Measurements from ENCODE around the gene OR1J1.
A peak's percentile ranks its signal among the peaks of the same experiment; 100 is the strongest.

Gene OR1J1

GRCh38 chr9:122466456-122466855, 11.3 kb downstream of the OR1J1 start:
- no peak overlapping the region for H3K27ac ChIP-seq
- TF ChIP-seq CTCF (conservative IDR thresholded peaks at IDR 0.05), result no peak
- TF ChIP-seq ZFX (IDR thresholded peaks at IDR 0.05), result no peak

- H3K27ac ChIP-seq, result peak overlapping the region; percentile 30
- TF ChIP-seq CTCF (conservative IDR thresholded peaks at IDR 0.05) (peak; percentile 91), ZFX (IDR thresholded peaks at IDR 0.05) (no peak)
These were observed 12.8 kb downstream of the OR1J1 start for GRCh38 chr9:122464633-122465567.

GRCh38 chr9:122463828-122464632, 13.7 kb downstream of the OR1J1 start:
- TF ChIP-seq ZFX (IDR thresholded peaks at IDR 0.05), result no peak
- TF ChIP-seq CTCF (conservative IDR thresholded peaks at IDR 0.05), result peak; percentile 72
- H3K27ac ChIP-seq, result peak overlapping the region; percentile 30

GRCh38 chr9:122457787-122458186, 19.9 kb downstream of the OR1J1 start:
- TF ChIP-seq CTCF (conservative IDR thresholded peaks at IDR 0.05) (no peak), ZFX (IDR thresholded peaks at IDR 0.05) (no peak)

GRCh38 chr9:122456123-122456522, 21.6 kb downstream of the OR1J1 start:
- no peak overlapping the region for H3K27ac ChIP-seq
- no peak for TF ChIP-seq ZFX (IDR thresholded peaks at IDR 0.05)
- TF ChIP-seq CTCF (conservative IDR thresholded peaks at IDR 0.05), result no peak

More at GRCh38 chr9:122457787-122458186, 19.9 kb downstream of the OR1J1 start:
- no peak overlapping the region for H3K27ac ChIP-seq

GRCh38 chr9:122453677-122454135, 24.0 kb downstream of the OR1J1 start:
- no peak for TF ChIP-seq ZFX (IDR thresholded peaks at IDR 0.05)
- no peak for TF ChIP-seq CTCF (conservative IDR thresholded peaks at IDR 0.05)
- H3K27ac ChIP-seq, result no peak overlapping the region
